HL-60 (cell line): ENCODE measurements around the gene MYH11.
"Not testable (repeated sequence)": the region's sequence is repeated elsewhere in the genome, so short reads cannot be mapped to it uniquely, and the experiment has no call there.

Source experiments
- DNase-seq, 2 experiments: peaks; one replicate each; pipeline ENCODE4 v3.0.0-alpha.2; 2010 to 2020; ENCODE audit warnings: low read depth in 1 of 2, low spot score in 1 of 2
- H3K27ac ChIP-seq: fragments of 250-450 bp; sonication (Bioruptor Pico); replicated peaks from 2 replicates; pipeline ENCODE4 v1.5.1; 2020; ENCODE audit warnings: mild to moderate bottlenecking, moderate library complexity
- H3K27me3 ChIP-seq: fragments of 250-450 bp; sonication (Bioruptor Pico); 2 replicates; pipeline ENCODE4 v1.5.1; 2021; ENCODE audit warnings: mild to moderate bottlenecking, moderate library complexity; ENCODE audit not compliant: insufficient read depth, poor library complexity, severe bottlenecking
- H3K4me3 ChIP-seq: replicated peaks from 2 replicates; pipeline ENCODE4 v1.5.1; 2011; ENCODE audit warnings: mild to moderate bottlenecking, control low read depth, low read length; ENCODE audit not compliant: insufficient read depth
- GABPA ChIP-seq: IDR thresholded peaks from 2 replicates; pipeline ENCODE4 v1.6.1; 2012; ENCODE audit warnings: low read depth
- POLR2AphosphoS5 ChIP-seq: IDR thresholded peaks from 2 replicates; pipeline ENCODE4 v1.6.1; 2012; ENCODE audit warnings: low read depth
- SPI1 ChIP-seq: IDR thresholded peaks from 2 replicates; pipeline ENCODE4 v1.6.1; 2012; ENCODE audit warnings: low read depth, mild to moderate bottlenecking, borderline replicate concordance
- TF ChIP-seq, protein P1 (sequence below): IDR thresholded peaks from 2 replicates; pipeline ENCODE4 v1.6.1; 2012; ENCODE audit warnings: low read depth; ENCODE audit not compliant: insufficient replicate concordance
- TF ChIP-seq, protein P2 (sequence below): IDR thresholded peaks from one replicate; pipeline ENCODE4 v1.5.1; 2011; ENCODE audit warnings: low read length, control low read depth, inconsistent platforms; ENCODE audit not compliant: insufficient read depth

Gene MYH11

DNA sequence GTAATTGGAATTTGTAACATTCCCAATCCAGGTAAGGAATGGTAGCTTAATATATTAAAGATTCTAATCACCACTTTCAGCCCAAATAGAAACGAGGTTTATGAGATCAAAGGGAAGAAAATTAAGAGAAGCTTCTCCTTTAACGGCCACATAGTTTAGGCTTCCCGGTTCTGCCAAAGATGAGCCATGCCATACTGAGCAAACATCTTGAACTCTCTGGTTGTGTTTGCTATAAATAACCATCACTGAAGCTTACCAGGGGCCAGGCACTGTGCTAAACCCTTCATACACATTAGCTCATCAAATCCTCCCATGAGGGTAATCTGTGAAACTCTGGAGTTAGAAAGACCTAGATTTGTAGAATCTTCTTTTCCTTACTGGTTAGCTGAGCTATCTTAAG lies 2.8 kb downstream of the MYH11 start:
- Histone ChIP-seq H3K27ac (no peak overlapping the region), H3K4me3 (no peak overlapping the region), H3K27me3 (peaks cover 24% of the 10 kb centered on the region)
- TF ChIP-seq POLR2AphosphoS5 (no peak), GABPA (no peak), SPI1 (no peak)
- TF ChIP-seq, protein P1, sequence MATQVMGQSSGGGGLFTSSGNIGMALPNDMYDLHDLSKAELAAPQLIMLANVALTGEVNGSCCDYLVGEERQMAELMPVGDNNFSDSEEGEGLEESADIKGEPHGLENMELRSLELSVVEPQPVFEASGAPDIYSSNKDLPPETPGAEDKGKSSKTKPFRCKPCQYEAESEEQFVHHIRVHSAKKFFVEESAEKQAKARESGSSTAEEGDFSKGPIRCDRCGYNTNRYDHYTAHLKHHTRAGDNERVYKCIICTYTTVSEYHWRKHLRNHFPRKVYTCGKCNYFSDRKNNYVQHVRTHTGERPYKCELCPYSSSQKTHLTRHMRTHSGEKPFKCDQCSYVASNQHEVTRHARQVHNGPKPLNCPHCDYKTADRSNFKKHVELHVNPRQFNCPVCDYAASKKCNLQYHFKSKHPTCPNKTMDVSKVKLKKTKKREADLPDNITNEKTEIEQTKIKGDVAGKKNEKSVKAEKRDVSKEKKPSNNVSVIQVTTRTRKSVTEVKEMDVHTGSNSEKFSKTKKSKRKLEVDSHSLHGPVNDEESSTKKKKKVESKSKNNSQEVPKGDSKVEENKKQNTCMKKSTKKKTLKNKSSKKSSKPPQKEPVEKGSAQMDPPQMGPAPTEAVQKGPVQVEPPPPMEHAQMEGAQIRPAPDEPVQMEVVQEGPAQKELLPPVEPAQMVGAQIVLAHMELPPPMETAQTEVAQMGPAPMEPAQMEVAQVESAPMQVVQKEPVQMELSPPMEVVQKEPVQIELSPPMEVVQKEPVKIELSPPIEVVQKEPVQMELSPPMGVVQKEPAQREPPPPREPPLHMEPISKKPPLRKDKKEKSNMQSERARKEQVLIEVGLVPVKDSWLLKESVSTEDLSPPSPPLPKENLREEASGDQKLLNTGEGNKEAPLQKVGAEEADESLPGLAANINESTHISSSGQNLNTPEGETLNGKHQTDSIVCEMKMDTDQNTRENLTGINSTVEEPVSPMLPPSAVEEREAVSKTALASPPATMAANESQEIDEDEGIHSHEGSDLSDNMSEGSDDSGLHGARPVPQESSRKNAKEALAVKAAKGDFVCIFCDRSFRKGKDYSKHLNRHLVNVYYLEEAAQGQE, result no peak
- TF ChIP-seq, protein P2, sequence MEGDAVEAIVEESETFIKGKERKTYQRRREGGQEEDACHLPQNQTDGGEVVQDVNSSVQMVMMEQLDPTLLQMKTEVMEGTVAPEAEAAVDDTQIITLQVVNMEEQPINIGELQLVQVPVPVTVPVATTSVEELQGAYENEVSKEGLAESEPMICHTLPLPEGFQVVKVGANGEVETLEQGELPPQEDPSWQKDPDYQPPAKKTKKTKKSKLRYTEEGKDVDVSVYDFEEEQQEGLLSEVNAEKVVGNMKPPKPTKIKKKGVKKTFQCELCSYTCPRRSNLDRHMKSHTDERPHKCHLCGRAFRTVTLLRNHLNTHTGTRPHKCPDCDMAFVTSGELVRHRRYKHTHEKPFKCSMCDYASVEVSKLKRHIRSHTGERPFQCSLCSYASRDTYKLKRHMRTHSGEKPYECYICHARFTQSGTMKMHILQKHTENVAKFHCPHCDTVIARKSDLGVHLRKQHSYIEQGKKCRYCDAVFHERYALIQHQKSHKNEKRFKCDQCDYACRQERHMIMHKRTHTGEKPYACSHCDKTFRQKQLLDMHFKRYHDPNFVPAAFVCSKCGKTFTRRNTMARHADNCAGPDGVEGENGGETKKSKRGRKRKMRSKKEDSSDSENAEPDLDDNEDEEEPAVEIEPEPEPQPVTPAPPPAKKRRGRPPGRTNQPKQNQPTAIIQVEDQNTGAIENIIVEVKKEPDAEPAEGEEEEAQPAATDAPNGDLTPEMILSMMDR, result no peak
- DNase-seq, result no peak

DNA sequence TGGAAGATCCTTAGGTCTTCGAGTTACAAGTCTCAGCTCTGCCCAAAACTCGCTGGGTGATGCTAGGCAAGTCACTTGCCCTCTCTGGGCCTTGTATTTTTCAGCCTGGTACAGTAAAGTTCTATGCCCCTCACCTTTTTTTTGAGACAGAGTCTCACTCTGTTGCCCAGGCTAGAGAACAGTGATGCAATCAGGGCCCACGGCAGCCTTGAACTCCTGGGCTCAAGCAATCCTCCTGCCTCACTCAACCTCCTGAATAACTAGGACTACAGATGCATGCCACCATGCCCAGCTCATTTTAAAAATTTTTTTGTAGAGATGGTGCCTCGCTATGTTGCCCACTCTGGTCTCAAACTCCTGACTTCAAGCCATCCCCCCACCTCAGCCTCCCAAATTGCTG lies 3.8 kb downstream of the MYH11 start:
- no peak for DNase-seq
- TF ChIP-seq SPI1 (no peak), GABPA (no peak), POLR2AphosphoS5 (no peak)
- TF ChIP-seq, protein P2, result no peak
- TF ChIP-seq, protein P1, result no peak
- H3K27ac ChIP-seq, result no peak overlapping the region
- peaks cover 24% of the 10 kb centered on the region for H3K27me3 ChIP-seq
- H3K4me3 ChIP-seq, result no peak overlapping the region

DNA sequence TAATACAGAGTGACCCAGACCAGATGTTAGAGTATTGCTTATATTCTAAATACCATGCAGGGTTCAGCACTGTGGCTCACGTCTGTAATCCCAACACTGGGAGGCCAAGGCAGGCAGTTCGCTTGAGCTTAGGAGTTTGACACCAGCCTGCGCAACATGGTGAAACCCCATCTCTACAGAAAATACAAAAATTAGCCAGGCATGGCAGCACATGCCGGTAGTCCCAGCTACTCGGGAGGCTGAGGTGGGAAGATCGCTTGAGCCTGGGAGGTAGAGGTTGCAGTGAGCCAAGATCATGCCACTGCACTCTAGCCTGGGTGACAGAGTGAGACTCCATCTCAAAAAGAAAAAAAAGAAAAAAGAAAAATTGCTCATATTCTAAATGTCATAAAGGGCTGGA lies 6.3 kb downstream of the MYH11 start:
- not testable (repeated sequence) for H3K27me3 ChIP-seq, DNase-seq, H3K27ac ChIP-seq, H3K4me3 ChIP-seq

DNA sequence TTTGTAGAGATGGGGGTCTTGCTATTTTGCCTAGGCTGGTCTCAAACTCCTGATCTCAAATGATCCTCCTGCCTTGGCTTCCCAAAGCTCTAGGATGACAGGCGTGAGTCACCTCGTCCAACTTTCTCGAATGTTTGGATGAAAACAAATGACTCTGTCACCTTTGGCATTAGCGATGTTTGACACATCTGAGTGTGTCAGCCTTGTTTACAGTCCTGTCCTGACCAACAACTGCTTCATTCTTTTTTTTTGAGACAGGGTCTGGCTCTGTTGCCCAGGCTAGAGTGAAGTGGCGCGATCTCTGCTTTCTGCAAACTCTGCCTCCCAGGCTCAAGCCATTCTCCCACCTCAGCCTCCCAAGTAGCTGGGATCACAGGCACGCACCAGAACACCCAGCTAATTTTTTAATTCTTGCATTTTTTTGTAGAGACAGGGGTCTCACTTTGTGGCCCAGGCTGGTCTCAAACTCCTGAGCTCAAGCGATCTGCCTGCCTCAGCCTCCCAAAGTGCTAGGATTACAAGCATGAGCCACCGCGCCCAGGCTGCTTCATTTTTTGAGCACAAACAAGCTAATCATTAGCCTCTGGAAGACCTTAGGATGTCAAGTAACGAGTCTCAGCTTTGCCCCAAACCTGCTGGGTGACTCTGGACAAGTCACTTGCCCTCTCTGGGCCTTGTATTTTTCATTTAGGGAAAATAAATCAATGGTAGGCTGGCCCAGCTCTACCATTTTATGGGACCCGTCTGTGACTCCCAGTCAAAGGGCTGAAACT lies 7.4 kb downstream of the MYH11 start:
- no peak overlapping the region for H3K4me3 ChIP-seq
- TF ChIP-seq, protein P2, result no peak
- TF ChIP-seq, protein P1, result no peak
- TF ChIP-seq GABPA (no peak), SPI1 (no peak), POLR2AphosphoS5 (no peak)
- DNase-seq, result no peak
- no peak overlapping the region for H3K27ac ChIP-seq
- H3K27me3 ChIP-seq, result no peaks in the 10 kb centered on the region
